ENCODE measurements around the gene STRBP.
"Not testable (repeated sequence)": the region's sequence is repeated elsewhere in the genome, so short reads cannot be mapped to it uniquely, and the experiment has no call there.

The STRBP gene

DNA sequence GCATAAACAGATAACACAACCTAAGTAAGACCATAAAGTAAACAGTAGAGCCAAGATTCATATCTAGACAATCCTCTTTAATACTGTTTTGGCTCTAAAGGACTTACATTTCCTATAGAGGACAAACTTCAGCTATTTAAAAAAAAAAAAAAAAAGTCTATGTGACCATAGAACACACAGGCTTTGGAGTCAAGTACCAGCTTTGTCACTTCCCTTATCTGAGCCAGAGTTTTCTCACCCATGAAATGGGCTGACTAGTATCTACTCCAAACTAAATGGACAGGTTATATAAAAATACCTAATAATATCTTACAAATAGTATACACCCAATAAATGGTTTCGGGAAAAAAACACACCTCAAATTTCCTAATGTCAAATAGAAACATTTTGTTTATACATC lies 81.3 kb downstream of the STRBP start:
- no peak for DNase-seq

DNA sequence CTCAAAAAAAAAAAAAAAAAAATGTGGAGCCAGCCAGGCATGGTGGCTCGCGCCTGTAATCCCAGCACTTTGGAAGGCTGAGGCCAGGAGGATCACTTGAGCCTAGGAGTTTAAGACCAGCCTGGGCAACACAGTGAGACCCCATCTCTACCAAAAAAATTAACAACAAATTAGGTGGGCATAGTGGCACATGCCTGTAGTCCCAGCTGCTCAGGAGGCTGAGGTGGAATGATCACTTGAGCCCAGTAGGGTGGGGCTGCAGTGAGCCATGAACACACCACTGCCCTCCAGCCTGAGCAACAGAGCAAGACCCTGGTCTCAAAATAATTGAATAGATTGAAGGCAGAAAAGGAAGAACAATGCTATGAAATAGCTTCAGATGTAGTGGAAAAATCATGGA lies 82.4 kb downstream of the STRBP start:
- DNase-seq: not testable (repeated sequence)

GRCh38 chr9:123176949-123177348 lies 91.4 kb downstream of the STRBP start:
- no peak for DNase-seq

DNA sequence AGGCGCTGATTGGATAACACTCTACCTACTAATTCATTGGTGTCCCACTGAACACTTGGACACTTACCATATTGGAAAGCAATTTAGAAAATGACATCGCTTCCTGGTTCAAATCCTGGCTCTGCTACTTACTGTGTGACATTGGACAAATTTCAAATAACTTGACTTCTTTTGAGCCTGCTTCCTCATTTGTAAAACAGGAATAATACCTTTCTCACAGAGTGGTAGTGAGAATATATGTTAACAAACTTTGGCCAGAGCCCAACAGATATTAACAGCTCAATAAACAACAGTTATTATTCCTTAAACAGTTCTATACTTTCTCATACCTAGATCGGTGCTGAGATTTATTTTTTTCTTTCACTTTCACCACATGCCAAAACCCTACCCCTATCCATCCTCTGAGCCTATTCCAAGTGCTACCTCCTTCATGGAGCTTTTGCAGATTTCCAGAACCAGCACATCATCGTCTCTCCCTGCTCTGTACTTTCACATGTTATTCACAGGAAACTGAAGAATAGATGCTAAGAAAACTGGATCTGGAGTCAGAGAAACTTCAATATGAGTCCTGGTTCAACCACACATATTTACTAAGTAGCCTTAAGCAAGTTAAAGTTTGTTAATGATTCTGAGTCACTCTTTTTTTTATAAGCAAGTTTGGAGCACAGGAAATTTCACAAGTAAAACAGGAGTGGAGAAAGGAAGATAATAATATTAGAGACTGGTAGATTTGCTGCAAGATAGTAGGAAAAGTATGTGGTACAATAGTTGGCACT lies 92.3 kb downstream of the STRBP start:
- no peak for DNase-seq

GRCh38 chr9:123174887-123175518 lies 93.4 kb downstream of the STRBP start:
- DNase-seq: no peak

DNA sequence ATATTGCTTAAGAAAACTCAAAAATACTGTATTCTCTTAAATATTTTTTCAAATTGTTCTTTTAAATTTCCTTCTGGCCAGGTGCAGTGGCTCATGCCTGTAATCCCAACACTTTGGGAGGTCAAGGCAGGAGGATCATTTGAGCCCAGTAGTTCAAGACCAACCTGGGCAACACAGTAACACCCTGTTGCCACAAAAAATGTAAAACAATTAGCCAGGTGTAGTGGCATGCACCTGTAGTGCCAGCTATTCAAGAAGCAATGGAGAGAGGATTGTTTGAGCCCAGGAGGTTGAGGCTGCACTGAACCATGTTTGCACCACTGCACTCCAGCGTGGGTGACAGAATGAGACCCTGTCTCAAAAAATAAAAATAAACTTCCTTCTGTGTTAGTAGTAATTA lies 94.3 kb downstream of the STRBP start:
- no peak for DNase-seq

DNA sequence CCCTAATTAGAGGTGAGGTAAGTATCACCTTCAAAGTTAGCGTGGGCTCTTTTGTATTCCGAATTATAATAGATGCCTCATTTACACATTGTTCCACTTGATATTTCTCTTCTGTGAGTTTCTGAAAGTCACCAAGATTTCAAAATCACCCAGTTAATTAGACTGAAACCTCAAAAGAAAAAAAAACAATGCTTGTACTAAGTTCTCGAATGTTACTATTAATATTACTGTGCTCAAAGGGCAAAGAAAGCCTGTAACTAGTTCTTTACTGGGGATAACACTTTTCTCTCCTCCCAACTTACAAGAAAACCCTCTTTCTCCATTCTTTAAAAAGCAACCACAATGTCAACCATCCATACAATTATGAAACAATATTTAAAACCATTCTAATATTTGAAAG lies 98.5 kb downstream of the STRBP start:
- no peak for DNase-seq

DNA sequence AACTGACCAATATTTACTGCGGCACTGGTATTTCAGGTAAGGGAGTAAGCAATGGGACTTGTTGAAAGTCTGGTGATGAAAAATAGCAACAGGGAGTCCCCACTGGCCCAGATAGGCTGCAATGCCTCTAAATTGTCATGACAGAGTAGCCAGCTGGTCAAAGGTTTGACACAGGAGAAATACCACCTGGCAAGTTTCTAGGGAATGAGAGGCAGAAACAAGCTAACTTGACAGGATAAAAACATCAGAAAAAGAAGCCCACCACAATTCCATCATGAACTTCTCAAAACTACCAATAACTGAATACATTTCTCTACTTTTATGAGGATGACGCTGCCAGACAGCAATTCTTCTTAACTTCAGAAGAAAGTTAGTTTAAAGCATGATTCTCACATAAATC lies 99.8 kb downstream of the STRBP start:
- no peak for DNase-seq

DNA sequence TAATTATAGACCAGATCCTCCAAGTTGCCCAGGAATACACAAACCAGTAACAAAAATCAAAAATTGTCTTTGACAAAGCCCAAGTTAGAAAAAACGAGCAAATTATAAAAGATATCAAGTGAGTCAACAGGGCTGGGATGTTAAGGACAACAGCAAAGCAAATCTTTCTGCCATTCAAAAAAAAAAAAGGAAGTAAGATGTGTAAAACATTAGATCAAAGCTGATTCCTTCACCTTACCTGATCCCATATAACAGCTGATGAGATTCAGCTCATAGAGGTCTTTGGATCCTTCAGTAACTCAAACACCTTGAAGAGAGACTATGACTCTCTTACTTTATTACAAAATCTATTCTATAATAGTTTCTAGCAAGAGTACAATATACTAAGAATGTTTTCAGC lies 100.9 kb downstream of the STRBP start:
- DNase-seq: no peak

GRCh38 chr9:123165813-123166212 lies 102.6 kb downstream of the STRBP start:
- DNase-seq: no peak

GRCh38 chr9:123164285-123164684 lies 104.1 kb downstream of the STRBP start:
- DNase-seq: no peak

- DNase-seq: no peak
Observed at GRCh38 chr9:123162791-123163345, 105.5 kb downstream of the STRBP start.

DNA sequence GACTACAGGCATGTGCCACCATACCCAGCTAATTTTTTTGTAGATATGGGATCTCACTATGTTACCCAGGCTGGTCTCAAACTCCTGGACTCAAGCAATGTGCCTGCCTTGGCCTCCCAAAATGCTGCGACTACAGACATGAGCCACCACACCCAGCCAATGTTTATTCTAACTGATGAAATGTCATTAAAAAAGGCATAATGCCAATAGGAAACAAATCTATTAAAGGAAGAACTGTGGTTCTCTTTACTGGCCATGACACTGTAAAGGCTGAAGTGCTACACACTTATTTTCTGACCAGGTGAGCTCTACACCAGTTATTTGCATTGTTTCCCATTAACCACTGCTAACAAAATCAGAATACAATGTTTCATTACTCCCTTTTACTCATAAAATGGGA lies 106.0 kb downstream of the STRBP start:
- no peak for DNase-seq

GRCh38 chr9:123157221-123157620 lies 111.2 kb downstream of the STRBP start:
- no peak for DNase-seq

GRCh38 chr9:123150708-123151503 lies 117.5 kb downstream of the STRBP start:
- no peak for DNase-seq

GRCh38 chr9:123149067-123149466 lies 119.3 kb downstream of the STRBP start:
- DNase-seq: peak in 1 of 2 experiments; percentile 22

DNA sequence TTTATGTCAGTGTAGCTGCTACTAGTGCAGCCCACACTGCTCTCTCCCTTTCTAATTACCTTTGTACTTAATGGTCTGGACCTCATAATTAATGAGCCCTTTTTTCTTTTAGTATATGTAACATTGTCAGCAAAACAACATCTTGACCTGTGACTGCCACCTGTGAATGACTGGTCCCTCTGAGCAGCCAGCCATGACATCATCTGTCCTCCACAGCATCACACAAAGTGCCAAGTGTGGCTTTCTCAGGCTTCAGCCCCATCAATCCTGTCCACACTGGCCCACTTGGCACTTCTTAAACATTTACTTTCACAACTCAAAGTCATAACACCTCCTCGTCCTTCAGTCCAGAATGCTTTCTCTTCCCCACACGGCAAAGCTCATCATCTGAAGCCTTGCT lies 130.2 kb downstream of the STRBP start:
- DNase-seq: no peak

DNA sequence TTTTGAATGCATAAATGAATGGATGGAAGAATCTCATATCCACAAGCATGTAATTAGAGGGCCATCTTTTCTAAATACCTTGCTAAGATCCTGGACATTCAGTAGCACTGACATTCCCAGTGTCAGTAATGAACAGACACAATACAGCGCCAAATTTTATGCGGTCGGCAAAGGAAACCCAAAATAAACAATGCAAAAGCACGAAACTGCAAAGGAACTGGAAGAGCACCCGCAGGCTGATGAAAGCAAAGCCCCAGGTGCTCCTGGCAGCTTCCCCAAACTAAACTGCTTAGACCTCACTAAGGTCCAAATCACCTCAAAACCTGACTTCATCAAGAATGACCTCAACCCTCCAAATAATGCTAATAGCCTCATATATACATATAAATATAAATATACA lies 133.0 kb downstream of the STRBP start:
- no peak for DNase-seq

- DNase-seq: no peak
Observed at GRCh38 chr9:123132696-123133095, 135.7 kb downstream of the STRBP start.

DNA sequence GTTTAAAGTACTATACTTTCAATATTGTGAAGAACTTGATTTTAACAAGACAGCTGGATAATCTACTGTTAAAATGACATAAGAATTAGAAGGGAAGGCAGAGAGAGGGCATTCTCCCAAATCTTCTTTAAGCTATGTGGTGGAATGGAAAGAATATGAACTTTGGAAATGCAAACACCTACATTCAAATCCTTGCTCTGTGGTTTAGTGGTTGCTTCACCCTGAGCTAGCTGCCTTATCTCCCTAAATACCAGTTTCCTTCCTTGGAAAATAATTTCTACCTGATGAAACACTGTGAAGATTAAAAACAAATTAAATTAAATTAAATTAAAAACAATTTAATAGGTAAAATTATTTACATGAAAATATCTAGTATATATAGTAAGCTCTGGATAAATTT lies 136.4 kb downstream of the STRBP start:
- DNase-seq: no peak

- no peak for DNase-seq
Observed at GRCh38 chr9:123131258-123131657, 137.1 kb downstream of the STRBP start.

GRCh38 chr9:123129423-123129822 lies 139.0 kb downstream of the STRBP start:
- DNase-seq: no peak

DNA sequence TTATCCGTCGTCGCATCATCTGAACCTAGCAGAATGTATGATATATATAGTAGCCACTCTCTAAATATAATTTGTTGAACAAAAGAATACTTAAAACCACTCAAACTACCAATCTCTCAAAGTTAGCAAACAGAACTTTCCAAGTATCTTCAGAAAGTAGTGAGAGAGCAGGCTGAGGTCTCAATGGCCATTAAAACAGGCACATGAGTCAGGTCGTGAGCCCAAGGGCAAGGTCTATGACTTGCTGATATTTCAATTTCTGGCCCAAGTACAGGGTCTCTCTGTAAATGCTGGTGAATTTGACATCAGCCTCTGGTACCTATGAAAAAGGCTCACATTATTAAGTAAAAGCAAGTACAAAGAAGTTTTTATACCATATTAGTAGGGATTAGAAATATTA lies 139.8 kb downstream of the STRBP start:
- DNase-seq: no peak

All from NCI-H526 (cell line).